H1 (cell line): ENCODE results near the gene TSPAN1. TPM values are rescaled to one million over a fixed set of nuclear protein-coding genes. Genes with fewer than 3 reads are reported as not detected.

ENCODE experiments used
- SRF ChIP-seq: IDR thresholded peaks from 2 replicates; pipeline ENCODE4 v1.6.1; 2011; ENCODE audit warnings: mild to moderate bottlenecking, low read depth, low read length, moderate library complexity
- polyA plus RNA-seq, 7 experiments: library from polyadenylated mRNA; depleted of rRNA in 3 of 7; stranded (reverse) in 5 of 7; unstranded in 2 of 7; fragments of >200 nt in 5 of 7; fragments of 200-250 nt in 2 of 7; gene quantifications; 1 replicate in 5 of 7; 2 replicates in 1 of 7; 4 replicates in 1 of 7; pipeline versions ENCODE4 v1.2.1 to v1.2.3, GENCODE V29; 2011 to 2013; ENCODE audit warnings: missing spikeins in 2 of 7, mixed read lengths in 2 of 7
- total RNA-seq: library from RNA; stranded (reverse); fragmentation: NEBNext Ultra II Directional; extraction: Animal tissue kit (Norgen Biotek cat#: 25700); gene quantifications from 2 replicates; pipeline ENCODE4 v1.2.1, GENCODE V29; 2021
- TF ChIP-seq, protein P1 (sequence below): fragments of 300-600 bp; sonication (generic); IDR thresholded peaks from 2 replicates; pipeline ENCODE4 v1.7.1; 2012; ENCODE audit warnings: low read length, moderate library complexity, mild to moderate bottlenecking, inconsistent platforms; ENCODE audit not compliant: insufficient replicate concordance

Gene TSPAN1
- total and polyA plus RNA-seq, 2 of the 8 experiments (the other 6 are each of a cell fraction or from before 2014, with no cell fraction given), result 0.05 TPM; not detected in 1

DNA sequence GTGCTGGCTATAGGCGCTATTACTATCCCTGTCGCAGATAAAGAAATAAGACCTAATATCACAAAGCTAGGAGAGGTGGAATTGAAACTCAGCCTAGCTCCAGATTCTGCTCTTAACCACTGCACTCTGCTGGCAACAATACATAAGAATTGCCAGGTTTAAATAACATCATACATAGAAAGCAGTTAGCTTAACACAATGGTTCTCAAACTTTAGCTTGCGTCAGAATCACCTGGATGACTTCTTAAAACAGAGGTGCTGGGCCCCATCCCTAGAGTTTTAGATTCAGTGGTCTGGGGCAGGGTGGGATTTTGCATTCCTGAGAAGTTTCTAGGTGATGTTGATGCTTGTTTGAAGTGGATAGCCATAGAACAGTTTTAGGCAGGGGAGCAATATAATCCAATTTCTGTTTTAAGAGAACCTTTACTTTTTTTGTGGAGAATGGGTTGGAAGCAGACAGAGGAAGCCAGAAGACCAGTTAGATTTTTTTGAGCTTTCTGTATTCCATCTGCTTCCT, 24.4 kb downstream of the TSPAN1 start (continued):
- TF ChIP-seq, protein P1, sequence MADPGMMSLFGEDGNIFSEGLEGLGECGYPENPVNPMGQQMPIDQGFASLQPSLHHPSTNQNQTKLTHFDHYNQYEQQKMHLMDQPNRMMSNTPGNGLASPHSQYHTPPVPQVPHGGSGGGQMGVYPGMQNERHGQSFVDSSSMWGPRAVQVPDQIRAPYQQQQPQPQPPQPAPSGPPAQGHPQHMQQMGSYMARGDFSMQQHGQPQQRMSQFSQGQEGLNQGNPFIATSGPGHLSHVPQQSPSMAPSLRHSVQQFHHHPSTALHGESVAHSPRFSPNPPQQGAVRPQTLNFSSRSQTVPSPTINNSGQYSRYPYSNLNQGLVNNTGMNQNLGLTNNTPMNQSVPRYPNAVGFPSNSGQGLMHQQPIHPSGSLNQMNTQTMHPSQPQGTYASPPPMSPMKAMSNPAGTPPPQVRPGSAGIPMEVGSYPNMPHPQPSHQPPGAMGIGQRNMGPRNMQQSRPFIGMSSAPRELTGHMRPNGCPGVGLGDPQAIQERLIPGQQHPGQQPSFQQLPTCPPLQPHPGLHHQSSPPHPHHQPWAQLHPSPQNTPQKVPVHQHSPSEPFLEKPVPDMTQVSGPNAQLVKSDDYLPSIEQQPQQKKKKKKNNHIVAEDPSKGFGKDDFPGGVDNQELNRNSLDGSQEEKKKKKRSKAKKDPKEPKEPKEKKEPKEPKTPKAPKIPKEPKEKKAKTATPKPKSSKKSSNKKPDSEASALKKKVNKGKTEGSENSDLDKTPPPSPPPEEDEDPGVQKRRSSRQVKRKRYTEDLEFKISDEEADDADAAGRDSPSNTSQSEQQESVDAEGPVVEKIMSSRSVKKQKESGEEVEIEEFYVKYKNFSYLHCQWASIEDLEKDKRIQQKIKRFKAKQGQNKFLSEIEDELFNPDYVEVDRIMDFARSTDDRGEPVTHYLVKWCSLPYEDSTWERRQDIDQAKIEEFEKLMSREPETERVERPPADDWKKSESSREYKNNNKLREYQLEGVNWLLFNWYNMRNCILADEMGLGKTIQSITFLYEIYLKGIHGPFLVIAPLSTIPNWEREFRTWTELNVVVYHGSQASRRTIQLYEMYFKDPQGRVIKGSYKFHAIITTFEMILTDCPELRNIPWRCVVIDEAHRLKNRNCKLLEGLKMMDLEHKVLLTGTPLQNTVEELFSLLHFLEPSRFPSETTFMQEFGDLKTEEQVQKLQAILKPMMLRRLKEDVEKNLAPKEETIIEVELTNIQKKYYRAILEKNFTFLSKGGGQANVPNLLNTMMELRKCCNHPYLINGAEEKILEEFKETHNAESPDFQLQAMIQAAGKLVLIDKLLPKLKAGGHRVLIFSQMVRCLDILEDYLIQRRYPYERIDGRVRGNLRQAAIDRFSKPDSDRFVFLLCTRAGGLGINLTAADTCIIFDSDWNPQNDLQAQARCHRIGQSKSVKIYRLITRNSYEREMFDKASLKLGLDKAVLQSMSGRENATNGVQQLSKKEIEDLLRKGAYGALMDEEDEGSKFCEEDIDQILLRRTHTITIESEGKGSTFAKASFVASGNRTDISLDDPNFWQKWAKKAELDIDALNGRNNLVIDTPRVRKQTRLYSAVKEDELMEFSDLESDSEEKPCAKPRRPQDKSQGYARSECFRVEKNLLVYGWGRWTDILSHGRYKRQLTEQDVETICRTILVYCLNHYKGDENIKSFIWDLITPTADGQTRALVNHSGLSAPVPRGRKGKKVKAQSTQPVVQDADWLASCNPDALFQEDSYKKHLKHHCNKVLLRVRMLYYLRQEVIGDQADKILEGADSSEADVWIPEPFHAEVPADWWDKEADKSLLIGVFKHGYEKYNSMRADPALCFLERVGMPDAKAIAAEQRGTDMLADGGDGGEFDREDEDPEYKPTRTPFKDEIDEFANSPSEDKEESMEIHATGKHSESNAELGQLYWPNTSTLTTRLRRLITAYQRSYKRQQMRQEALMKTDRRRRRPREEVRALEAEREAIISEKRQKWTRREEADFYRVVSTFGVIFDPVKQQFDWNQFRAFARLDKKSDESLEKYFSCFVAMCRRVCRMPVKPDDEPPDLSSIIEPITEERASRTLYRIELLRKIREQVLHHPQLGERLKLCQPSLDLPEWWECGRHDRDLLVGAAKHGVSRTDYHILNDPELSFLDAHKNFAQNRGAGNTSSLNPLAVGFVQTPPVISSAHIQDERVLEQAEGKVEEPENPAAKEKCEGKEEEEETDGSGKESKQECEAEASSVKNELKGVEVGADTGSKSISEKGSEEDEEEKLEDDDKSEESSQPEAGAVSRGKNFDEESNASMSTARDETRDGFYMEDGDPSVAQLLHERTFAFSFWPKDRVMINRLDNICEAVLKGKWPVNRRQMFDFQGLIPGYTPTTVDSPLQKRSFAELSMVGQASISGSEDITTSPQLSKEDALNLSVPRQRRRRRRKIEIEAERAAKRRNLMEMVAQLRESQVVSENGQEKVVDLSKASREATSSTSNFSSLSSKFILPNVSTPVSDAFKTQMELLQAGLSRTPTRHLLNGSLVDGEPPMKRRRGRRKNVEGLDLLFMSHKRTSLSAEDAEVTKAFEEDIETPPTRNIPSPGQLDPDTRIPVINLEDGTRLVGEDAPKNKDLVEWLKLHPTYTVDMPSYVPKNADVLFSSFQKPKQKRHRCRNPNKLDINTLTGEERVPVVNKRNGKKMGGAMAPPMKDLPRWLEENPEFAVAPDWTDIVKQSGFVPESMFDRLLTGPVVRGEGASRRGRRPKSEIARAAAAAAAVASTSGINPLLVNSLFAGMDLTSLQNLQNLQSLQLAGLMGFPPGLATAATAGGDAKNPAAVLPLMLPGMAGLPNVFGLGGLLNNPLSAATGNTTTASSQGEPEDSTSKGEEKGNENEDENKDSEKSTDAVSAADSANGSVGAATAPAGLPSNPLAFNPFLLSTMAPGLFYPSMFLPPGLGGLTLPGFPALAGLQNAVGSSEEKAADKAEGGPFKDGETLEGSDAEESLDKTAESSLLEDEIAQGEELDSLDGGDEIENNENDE, result no peak
- TF ChIP-seq SRF, result no peak
